Hippocampal formation (tissue), 2 donors: Measurements from ENCODE around the gene SPOCK1.

ENCODE experiments used
- DNase-seq, 2 donors: peaks; one replicate each; lab custom pipeline; 2025; lab: John Stamatoyannopoulos, UW

The SPOCK1 gene

DNA sequence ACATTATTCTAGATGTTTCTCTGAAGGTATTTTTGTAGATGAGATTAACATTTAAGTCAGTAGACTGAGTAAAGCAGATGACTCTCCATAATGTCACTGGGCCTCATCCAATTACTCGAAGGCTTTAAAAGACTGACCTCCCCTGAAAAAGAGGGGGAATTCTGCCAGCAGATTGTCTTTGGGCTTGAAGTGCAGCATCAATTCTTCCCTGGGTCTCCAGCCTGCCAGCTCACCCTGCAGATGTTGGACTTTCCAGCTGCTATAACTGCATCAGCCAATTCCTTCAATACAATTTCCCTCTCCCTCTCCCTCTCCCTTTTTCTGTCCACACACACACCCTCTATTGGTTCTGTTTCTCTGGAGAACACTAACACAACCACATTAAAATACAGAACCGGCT is 472.8 kb downstream of the SPOCK1 start:
- DNase-seq = no peak

- DNase-seq = no peak
Measured at GRCh38 chr5:137024044-137024443, 475.1 kb downstream of the SPOCK1 start.

- no peak for DNase-seq
Measured at GRCh38 chr5:137023371-137023770, 475.8 kb downstream of the SPOCK1 start.

- DNase-seq = no peak
Measured at GRCh38 chr5:137022725-137023124, 476.4 kb downstream of the SPOCK1 start.

DNA sequence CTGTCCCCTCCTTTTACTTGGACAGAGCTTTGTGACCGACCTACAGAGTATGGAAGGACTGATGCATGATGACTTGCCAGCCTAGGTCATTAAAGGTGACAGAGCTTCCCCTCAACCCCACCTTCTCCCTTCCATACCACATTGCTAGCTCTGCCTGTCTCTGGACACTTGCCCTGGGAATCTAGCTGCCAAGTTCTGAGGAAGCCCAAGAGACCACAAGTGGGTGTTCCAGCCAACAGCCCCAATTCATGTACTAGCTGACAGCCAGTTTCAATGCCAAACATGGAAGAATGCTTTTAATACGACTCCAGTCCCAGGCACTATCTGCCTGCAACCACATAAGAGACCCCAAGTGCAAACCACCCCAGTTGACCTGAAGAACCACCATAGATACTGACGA is 477.1 kb downstream of the SPOCK1 start:
- peak in 1 of 2 donors; percentile 12 for DNase-seq

GRCh38 chr5:137019229-137019628 is 479.9 kb downstream of the SPOCK1 start:
- no peak for DNase-seq

- no peak for DNase-seq
Measured at GRCh38 chr5:137016783-137017324, 482.3 kb downstream of the SPOCK1 start.

DNA sequence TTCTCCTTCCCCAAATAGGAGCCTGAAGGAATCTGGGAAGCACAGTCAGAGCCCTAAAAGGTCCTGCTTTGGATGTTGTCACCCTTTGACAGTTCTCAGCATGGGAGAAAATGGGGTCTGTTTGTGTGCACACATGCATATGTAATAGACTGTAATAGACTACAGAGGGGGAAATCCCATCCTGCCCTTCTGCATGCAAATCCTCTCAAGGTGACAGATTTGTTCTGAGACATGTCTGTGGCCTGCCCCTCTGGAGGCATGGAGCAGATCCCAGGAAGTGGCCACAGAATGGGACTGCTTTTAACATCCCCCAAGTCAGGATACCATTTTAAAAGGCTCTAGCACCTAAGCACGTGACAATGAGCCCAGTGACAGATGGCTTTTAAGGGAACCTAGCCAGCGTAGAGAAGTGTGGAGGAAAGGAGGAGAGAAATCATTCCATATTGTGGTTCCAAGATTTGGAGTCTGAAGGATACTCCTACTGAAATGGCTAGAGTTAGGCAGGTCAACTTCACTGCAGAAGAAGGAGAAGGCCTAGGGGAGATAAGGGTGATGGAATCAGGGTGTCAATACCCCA is 483.5 kb downstream of the SPOCK1 start:
- DNase-seq = no peak

- DNase-seq = no peak
Measured at GRCh38 chr5:137014731-137015130, 484.4 kb downstream of the SPOCK1 start.

- no peak for DNase-seq
Measured at GRCh38 chr5:137010226-137010625, 488.9 kb downstream of the SPOCK1 start.

GRCh38 chr5:137004279-137004678 is 494.8 kb downstream of the SPOCK1 start:
- DNase-seq = no peak

DNA sequence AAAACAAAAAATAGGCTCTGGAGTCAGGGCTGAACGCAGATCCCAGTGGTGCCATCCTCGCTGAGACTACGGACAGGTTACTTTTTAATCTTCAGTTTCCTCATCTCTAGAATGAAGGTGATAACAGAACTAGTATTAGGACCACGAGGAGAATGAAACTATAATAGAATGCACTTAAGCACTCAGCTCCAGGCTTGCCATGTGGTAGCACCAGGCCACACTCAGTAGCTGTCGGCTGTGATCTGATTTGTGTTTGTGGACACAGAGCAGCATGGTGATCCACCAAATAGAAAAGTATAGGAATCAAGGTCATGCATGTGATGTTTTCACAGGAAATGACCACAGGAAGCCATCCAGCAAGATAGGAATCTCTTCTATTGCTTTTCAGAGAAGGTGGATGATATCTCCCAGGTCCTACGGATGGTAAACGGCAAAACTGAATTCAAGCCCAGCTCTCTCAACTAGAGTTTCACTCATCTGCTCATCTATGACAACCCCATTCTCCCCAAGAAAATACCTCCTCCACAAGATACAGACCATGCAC is 498.0 kb downstream of the SPOCK1 start:
- no peak for DNase-seq

GRCh38 chr5:136999787-137000186 is 499.3 kb downstream of the SPOCK1 start:
- no peak for DNase-seq

DNA sequence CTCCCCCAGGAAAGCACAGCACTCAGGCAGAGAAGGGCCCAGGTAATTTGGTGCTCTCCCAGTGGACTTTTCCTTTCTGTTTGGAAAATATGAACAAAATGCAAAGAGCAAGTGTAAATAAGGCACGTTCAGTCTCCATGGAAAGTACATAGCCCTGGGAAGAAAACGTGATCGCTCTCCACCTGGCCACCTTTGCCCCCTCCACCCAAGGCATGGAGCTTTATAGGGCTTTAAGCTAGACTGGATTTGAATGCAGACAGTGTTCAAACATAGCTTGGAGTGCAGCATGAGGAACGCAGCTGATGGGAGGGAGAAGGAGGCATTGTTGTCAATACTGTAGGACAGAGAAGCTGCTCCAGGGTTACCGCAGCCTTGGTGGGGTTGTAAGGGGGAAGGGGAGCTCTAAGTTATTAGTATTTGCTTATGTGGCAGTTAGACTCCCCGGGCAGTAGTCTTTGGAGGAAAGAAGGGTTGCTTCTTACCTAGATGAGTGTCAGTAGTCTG is 500.2 kb downstream of the SPOCK1 start:
- DNase-seq = no peak

DNA sequence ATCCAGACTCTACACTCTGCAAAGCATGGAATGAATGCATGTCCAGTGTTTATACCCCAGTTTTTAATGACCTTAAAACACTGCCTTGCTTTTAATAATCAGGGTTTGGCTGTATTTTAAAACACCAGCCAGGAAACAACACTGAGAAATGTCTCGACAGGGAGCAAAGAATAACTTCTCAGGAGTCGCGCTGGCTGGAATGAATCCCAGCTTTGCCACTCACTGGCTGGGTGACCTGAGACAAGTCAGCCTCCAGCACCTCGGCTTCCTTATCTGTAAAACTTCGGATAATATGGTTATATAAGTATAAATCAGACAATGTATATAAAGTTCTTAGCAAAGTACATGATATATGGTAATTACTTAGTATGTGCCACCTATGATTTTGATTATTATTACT is 505.0 kb downstream of the SPOCK1 start:
- no peak for DNase-seq

DNA sequence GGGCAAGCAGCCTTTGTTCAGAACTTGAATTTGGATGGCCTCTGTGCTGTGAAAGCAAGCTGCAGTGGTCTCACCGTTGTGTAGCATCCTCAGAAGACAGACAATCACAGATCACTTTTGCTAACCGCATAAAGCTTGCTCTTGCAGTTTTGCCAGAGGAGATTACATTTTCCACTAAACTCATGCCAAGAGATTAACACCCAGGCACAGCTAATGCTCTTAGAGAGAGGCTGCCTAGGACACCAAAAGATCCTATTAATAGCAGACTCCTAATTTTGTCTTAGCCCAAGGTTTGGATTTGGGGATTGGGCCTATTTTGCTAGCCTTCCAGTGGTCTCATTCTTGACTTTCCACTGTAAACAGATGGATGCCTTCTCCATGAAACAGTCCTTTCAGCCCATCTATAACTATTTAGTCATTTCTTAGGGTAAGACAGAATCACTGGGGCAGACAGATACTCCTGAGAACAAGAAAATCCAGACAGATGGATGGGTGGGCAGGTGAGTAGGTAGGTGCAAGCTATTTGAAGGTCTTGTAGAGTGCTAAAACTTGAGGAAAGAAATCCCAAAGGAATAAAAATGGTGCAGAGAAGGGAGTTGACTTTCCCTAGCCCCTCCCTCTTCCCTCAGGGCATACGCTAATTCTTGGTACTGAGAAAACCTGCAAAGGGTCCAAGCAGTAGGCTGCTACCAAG is 506.2 kb downstream of the SPOCK1 start:
- DNase-seq = no peak

GRCh38 chr5:136985785-136986475 is 513.2 kb downstream of the SPOCK1 start:
- DNase-seq = no peak

- DNase-seq = peak in 1 of 2 donors; percentile 6
Measured at GRCh38 chr5:136984772-136985446, 514.2 kb downstream of the SPOCK1 start.

DNA sequence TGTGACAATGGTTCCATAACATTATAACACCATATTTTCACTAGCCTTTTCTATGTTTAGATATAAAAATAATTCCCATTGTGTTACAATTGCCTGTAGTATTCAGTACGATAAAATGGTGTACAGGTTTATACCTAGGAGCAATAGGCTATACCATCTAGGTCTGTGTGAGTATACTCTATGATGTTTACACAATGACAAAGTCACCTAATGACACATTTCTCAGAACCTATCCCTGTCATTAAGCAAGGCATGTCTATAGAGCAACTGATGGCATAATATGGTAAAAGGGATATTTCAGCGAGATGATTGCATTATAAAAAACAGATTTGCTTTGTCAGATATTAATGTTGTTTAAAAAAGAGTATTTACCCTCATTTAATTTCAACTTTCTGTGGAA is 517.2 kb downstream of the SPOCK1 start:
- DNase-seq = no peak

- no peak for DNase-seq
Measured at GRCh38 chr5:136979131-136979530, 520.0 kb downstream of the SPOCK1 start.

- no peak for DNase-seq
Measured at GRCh38 chr5:136963504-136963903, 535.6 kb downstream of the SPOCK1 start.

DNA sequence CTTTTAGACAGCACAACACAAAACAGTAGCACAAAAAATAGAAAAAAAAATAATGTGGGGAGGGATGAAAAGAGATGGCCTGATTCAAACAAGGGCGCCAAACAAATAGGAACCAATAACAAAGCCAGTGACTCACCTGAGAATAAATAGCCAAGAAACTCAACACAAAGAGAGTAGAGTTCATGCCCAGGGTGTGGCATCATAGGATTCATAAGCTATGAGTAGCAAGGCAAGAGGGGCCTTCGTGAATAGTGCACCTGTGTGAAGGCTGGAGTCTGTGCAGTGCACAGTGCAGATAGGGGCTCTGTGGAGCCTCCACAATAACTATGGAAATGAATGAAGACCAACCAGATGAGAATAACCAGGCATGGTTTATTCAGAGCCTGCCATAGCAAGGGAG is 541.7 kb downstream of the SPOCK1 start:
- no peak for DNase-seq
